HepG2 (cell line): ENCODE results near the gene SIRT7. TPM values are rescaled to one million over a fixed set of nuclear protein-coding genes. Genes with fewer than 3 reads are reported as not detected.
A peak's percentile ranks its signal among the peaks of the same experiment; 100 is the strongest.

Experiments
- JARID2 ChIP-seq: sonication (generic); formaldehyde crosslinking; IDR thresholded peaks from 2 replicates; pipeline ENCODE4 v1.8.1; 2023; ENCODE audit warnings: missing genetic modification reagents, inconsistent platforms; ENCODE audit not compliant: insufficient replicate concordance
- ZNF446 ChIP-seq: sonication (generic); formaldehyde crosslinking; IDR thresholded peaks from 2 replicates; pipeline ENCODE4 v1.5.0; 2020; ENCODE audit warnings: mild to moderate bottlenecking, missing genetic modification reagents
- ZNF543 ChIP-seq: sonication (generic); formaldehyde crosslinking; IDR thresholded peaks from 2 replicates; pipeline ENCODE4 v1.4.0; 2020; ENCODE audit warnings: mild to moderate bottlenecking, missing genetic modification reagents
- ZNF619 ChIP-seq: sonication (generic); formaldehyde crosslinking; IDR thresholded peaks from 2 replicates; pipeline ENCODE4 v1.4.0; 2020; ENCODE audit warnings: mild to moderate bottlenecking, missing genetic modification reagents
- ZNF672 ChIP-seq: sonication (generic); formaldehyde crosslinking; IDR thresholded peaks from 2 replicates; pipeline ENCODE4 v1.8.1; 2022; ENCODE audit warnings: missing genetic modification reagents
- ZNF776 ChIP-seq: sonication (generic); formaldehyde crosslinking; IDR thresholded peaks from 2 replicates; pipeline ENCODE4 v1.4.0; 2020; ENCODE audit warnings: mild to moderate bottlenecking, missing genetic modification reagents
- polyA plus RNA-seq, 8 experiments: library from polyadenylated mRNA; depleted of rRNA in 3 of 8; stranded (reverse) in 7 of 8; unstranded in 1 of 8; fragments of >200 nt; fragmentation: Illumina TruSeq in 4 of 8; extraction: Trizol in 4 of 8; gene quantifications; 2 replicates each; pipeline versions ENCODE4 v1.2.1 to v1.2.3, GENCODE V29; 2011 to 2016; ENCODE audit warnings: low read depth in 4 of 8, missing spikeins in 1 of 8, mixed read lengths in 1 of 8; ENCODE audit not compliant: insufficient read depth in 1 of 8
- total RNA-seq, 5 experiments: library from RNA; depleted of rRNA; stranded (reverse); fragments of >200 nt; fragmentation: Illumina TruSeq; extraction: Trizol; gene quantifications; 2 replicates each; pipeline ENCODE4 v1.2.3, GENCODE V29; 2016; ENCODE audit warnings: low read depth in 1 of 5
- TF ChIP-seq, protein P1 (sequence below): sonication (generic); formaldehyde crosslinking; conservative IDR thresholded peaks from 2 replicates; pipeline ENCODE4 v1.8.1; 2023; ENCODE audit warnings: missing genetic modification reagents
- TF ChIP-seq, protein P2 (sequence below): sonication (generic); formaldehyde crosslinking; IDR thresholded peaks from 2 replicates; pipeline ENCODE4 v1.8.0; 2022; ENCODE audit warnings: mild to moderate bottlenecking, missing genetic modification reagents, moderate library complexity
- TF ChIP-seq, protein P3 (sequence below): sonication (generic); formaldehyde crosslinking; IDR thresholded peaks from 2 replicates; pipeline ENCODE4 v1.4.0; 2020; ENCODE audit warnings: missing genetic modification reagents
- TF ChIP-seq, protein P4 (sequence below): sonication (generic); formaldehyde crosslinking; IDR thresholded peaks from 2 replicates; pipeline ENCODE4 v1.5.1; 2020; ENCODE audit warnings: missing genetic modification reagents, mild to moderate bottlenecking, borderline replicate concordance
- TF ChIP-seq, protein P5 (sequence below): IDR thresholded peaks from 2 replicates; pipeline ENCODE4 v1.6.1; 2012; ENCODE audit warnings: inconsistent platforms
- TF ChIP-seq, protein P6 (sequence below): sonication (generic); formaldehyde crosslinking; IDR thresholded peaks from 2 replicates; pipeline ENCODE4 v1.4.0; 2020; ENCODE audit warnings: missing genetic modification reagents
- TF ChIP-seq, protein P7 (sequence below): sonication (generic); formaldehyde crosslinking; IDR thresholded peaks from 2 replicates; pipeline ENCODE4 v1.4.0; 2020; ENCODE audit warnings: mild to moderate bottlenecking, missing genetic modification reagents

The SIRT7 gene
- total and polyA plus RNA-seq, 2 of the 13 experiments (the other 11 are each of a cell fraction or from before 2014, with no cell fraction given), result 8.3 to 24.8 TPM

DNA sequence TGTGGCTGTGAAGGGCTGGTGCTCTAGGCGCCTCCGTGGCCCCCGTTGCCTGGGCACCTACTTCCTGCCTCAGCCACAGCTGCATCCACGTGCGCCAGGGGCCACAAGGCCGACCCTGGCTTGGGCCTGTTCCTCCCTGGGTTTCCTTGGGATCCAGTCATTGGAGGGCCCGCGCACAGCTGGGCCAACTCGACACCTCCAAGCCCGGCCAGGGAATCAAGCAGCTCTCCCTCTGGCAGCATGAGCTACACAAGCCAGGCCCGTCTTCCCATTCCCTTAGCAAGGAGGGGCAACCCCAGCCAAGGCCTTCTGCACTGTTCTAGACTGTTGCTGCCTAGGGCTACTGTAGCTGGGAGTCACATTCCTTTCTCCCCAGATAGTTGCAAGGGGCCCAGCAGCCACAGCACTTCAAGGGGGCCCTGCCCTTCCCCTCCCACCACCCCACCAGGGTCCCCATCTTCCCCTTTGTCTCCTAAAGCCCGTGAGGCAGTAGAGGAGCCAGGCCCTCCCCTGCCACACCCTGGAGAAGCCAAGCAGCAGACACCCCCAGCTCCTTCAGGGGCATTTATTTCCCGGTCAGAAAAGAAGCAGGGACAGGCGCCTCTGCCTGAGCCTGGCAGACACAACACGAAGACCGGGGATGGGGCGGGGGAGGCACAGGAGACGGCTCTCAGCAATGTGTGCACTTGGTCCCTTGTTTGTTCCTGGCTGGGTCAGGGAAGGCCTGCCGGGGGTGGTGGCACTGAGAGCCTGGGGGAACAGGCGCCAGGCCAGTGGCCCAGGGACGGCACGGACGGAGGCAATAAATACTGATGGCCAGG, 50.6 kb downstream of the SIRT7 start (continued):
- TF ChIP-seq, protein P1, sequence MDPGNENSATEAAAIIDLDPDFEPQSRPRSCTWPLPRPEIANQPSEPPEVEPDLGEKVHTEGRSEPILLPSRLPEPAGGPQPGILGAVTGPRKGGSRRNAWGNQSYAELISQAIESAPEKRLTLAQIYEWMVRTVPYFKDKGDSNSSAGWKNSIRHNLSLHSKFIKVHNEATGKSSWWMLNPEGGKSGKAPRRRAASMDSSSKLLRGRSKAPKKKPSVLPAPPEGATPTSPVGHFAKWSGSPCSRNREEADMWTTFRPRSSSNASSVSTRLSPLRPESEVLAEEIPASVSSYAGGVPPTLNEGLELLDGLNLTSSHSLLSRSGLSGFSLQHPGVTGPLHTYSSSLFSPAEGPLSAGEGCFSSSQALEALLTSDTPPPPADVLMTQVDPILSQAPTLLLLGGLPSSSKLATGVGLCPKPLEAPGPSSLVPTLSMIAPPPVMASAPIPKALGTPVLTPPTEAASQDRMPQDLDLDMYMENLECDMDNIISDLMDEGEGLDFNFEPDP (CRISPR knock-in tag), result no peak
- TF ChIP-seq, protein P2, sequence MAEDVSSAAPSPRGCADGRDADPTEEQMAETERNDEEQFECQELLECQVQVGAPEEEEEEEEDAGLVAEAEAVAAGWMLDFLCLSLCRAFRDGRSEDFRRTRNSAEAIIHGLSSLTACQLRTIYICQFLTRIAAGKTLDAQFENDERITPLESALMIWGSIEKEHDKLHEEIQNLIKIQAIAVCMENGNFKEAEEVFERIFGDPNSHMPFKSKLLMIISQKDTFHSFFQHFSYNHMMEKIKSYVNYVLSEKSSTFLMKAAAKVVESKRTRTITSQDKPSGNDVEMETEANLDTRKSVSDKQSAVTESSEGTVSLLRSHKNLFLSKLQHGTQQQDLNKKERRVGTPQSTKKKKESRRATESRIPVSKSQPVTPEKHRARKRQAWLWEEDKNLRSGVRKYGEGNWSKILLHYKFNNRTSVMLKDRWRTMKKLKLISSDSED, result peak; percentile 88
- TF ChIP-seq, protein P3, sequence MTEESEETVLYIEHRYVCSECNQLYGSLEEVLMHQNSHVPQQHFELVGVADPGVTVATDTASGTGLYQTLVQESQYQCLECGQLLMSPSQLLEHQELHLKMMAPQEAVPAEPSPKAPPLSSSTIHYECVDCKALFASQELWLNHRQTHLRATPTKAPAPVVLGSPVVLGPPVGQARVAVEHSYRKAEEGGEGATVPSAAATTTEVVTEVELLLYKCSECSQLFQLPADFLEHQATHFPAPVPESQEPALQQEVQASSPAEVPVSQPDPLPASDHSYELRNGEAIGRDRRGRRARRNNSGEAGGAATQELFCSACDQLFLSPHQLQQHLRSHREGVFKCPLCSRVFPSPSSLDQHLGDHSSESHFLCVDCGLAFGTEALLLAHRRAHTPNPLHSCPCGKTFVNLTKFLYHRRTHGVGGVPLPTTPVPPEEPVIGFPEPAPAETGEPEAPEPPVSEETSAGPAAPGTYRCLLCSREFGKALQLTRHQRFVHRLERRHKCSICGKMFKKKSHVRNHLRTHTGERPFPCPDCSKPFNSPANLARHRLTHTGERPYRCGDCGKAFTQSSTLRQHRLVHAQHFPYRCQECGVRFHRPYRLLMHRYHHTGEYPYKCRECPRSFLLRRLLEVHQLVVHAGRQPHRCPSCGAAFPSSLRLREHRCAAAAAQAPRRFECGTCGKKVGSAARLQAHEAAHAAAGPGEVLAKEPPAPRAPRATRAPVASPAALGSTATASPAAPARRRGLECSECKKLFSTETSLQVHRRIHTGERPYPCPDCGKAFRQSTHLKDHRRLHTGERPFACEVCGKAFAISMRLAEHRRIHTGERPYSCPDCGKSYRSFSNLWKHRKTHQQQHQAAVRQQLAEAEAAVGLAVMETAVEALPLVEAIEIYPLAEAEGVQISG (CRISPR knock-in tag), result peak; percentile 11
- TF ChIP-seq, protein P4, sequence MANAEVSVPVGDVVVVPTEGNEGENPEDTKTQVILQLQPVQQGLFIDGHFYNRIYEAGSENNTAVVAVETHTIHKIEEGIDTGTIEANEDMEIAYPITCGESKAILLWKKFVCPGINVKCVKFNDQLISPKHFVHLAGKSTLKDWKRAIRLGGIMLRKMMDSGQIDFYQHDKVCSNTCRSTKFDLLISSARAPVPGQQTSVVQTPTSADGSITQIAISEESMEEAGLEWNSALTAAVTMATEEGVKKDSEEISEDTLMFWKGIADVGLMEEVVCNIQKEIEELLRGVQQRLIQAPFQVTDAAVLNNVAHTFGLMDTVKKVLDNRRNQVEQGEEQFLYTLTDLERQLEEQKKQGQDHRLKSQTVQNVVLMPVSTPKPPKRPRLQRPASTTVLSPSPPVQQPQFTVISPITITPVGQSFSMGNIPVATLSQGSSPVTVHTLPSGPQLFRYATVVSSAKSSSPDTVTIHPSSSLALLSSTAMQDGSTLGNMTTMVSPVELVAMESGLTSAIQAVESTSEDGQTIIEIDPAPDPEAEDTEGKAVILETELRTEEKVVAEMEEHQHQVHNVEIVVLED (CRISPR knock-in tag), result peak; percentile 17; the same call in 1 of the 2 replicates
- TF ChIP-seq, protein P5, sequence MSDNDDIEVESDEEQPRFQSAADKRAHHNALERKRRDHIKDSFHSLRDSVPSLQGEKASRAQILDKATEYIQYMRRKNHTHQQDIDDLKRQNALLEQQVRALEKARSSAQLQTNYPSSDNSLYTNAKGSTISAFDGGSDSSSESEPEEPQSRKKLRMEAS, result no peak
- TF ChIP-seq ZNF672 (0 out of 2 replicates have a peak, but pooled peaks have one; percentile 34), ZNF776 (CRISPR knock-in tag) (peak; percentile 22; the same call in 1 of the 2 replicates), JARID2 (CRISPR knock-in tag) (no peak), ZNF543 (CRISPR knock-in tag) (0 out of 2 replicates have a peak, but pooled peaks have one; percentile 88), ZNF446 (CRISPR knock-in tag) (no peak), ZNF619 (CRISPR knock-in tag) (peak; percentile 86)
- TF ChIP-seq, protein P6, sequence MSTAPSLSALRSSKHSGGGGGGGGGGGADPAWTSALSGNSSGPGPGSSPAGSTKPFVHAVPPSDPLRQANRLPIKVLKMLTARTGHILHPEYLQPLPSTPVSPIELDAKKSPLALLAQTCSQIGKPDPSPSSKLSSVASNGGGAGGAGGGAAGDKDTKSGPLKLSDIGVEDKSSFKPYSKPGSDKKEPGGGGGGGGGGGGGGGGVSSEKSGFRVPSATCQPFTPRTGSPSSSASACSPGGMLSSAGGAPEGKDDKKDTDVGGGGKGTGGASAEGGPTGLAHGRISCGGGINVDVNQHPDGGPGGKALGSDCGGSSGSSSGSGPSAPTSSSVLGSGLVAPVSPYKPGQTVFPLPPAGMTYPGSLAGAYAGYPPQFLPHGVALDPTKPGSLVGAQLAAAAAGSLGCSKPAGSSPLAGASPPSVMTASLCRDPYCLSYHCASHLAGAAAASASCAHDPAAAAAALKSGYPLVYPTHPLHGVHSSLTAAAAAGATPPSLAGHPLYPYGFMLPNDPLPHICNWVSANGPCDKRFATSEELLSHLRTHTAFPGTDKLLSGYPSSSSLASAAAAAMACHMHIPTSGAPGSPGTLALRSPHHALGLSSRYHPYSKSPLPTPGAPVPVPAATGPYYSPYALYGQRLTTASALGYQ (CRISPR knock-in tag), result no peak
- TF ChIP-seq, protein P7, sequence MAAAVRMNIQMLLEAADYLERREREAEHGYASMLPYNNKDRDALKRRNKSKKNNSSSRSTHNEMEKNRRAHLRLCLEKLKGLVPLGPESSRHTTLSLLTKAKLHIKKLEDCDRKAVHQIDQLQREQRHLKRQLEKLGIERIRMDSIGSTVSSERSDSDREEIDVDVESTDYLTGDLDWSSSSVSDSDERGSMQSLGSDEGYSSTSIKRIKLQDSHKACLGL (CRISPR knock-in tag), result peak; percentile 76; the same call in 1 of the 2 replicates
